ENCODE results near the gene HAPSTR1. TPM values are rescaled to one million over a fixed set of nuclear protein-coding genes. Genes with fewer than 3 reads are reported as not detected.
A peak's percentile ranks its signal among the peaks of the same experiment; 100 is the strongest.

HAPSTR1 gene
- total and polyA plus RNA-seq, 2 of the 8 experiments (the other 6 are each of a cell fraction or from before 2014, with no cell fraction given): 11.9 to 66.1 TPM

GRCh38 chr16:9071377-9071776 lies 20.1 kb upstream of the HAPSTR1 start:
- 83% methylated on average over 9 of the region's 9 CpGs; no CpG with 5 or more reads in 1 of the 2 experiments for WGBS, 2 experiments (ENCODE audit: extremely low coverage in 1 of 2, insufficient coverage in 1 of 2, insufficient read length in 1 of 2, insufficient replicate concordance in 2 of 2, low coverage in 1 of 2, low lambda C conversion rate in 2 of 2, missing lambda C conversion rate in 1 of 2)
- H3K56ac ChIP-seq (replicated peaks; ENCODE audit: insufficient read length, low read depth, low read length): no peak overlapping the region

More at GRCh38 chr16:9071377-9071776, 20.1 kb upstream of the HAPSTR1 start:
- H2BK120ac ChIP-seq (replicated peaks; ENCODE audit: low read depth, low read length): no peak overlapping the region
- DNase-seq (ENCODE audit: low read depth in 1 of 2, low spot score in 2 of 2): no peak
- H3K4me2 ChIP-seq (ENCODE audit: insufficient read depth in 1 of 2, low read depth in 2 of 2, low read length in 2 of 2): no peak overlapping the region
- no peak overlapping the region for H3K4me3 ChIP-seq (ENCODE audit: extremely low read depth in 1 of 4, insufficient read depth in 2 of 4, low read depth in 3 of 4, low read length in 4 of 4)
- H3K36me3 ChIP-seq (ENCODE audit: control insufficient read depth in 2 of 4, insufficient read depth in 4 of 4, low read length in 3 of 4): no peaks in the 10 kb centered on the region
- no peak overlapping the region for H2BK20ac ChIP-seq (ENCODE audit: low read length)
- H2BK15ac ChIP-seq (ENCODE audit: low read length): no peak overlapping the region
- H2AK5ac ChIP-seq (ENCODE audit: low read depth, low read length): no peak overlapping the region
- no peak overlapping the region for H4K91ac ChIP-seq (replicated peaks; ENCODE audit: insufficient read length, low read length)
- no peak overlapping the region for H3K14ac ChIP-seq (ENCODE audit: insufficient read length)
- H4K20me1 ChIP-seq (replicated peaks in 1 of 2; ENCODE audit: control insufficient read depth in 1 of 2, insufficient read depth in 2 of 2, low read length in 2 of 2): no peaks in the 10 kb centered on the region
- no peaks in the 10 kb centered on the region for H3K9me3 ChIP-seq (ENCODE audit: insufficient read depth in 2 of 2, low read depth in 1 of 2, low read length in 1 of 2)
- no peak overlapping the region for H2AFZ ChIP-seq (ENCODE audit: low read length)
- no peak overlapping the region for H3K9ac ChIP-seq (replicated peaks in 1 of 4; ENCODE audit: extremely low read depth in 1 of 4, low read depth in 3 of 4, low read length in 3 of 4)
- H3K27ac ChIP-seq (ENCODE audit: low read depth, low read length): no peak overlapping the region
- H3K4ac ChIP-seq (replicated peaks; ENCODE audit: insufficient read length, low read depth, low read length): no peak overlapping the region
- no peak overlapping the region for H4K8ac ChIP-seq (ENCODE audit: extremely low read depth, insufficient read depth, low read length)
- no peak for FAIRE-seq
- peaks cover 0 to 3% (median 0%) of the 10 kb centered on the region in 4 experiments; a peak in 1 of 7 replicates for H3K4me1 ChIP-seq (replicated peaks in 1 of 4; ENCODE audit: control insufficient read depth in 3 of 4, insufficient read depth in 4 of 4, low read length in 3 of 4)
- no peaks in the 10 kb centered on the region; the same call in 1 of the 2 replicates for H3K23me2 ChIP-seq (ENCODE audit: low read depth, low read length)
- ChIA-PET CTCF (ENCODE audit: partially characterized antibody) (no interaction called here), POLR2A (ENCODE audit: partially characterized antibody) (interaction anchor here (6.2 kb wide), 1 partner anchor 21 kb away, joined by 34 read pairs; the partner anchor contains the start of gene HAPSTR1)
- 0 out of 2 replicates have a peak overlapping the region, but pooled peaks have one; percentile 55 for H2BK12ac ChIP-seq (ENCODE audit: low read depth, low read length)
- no peak overlapping the region for H2BK5ac ChIP-seq (ENCODE audit: low read depth, low read length)
- H3K23ac ChIP-seq (ENCODE audit: insufficient read length): no peak overlapping the region
- no peaks in the 10 kb centered on the region for H3K27me3 ChIP-seq (replicated peaks in 1 of 4; ENCODE audit: control insufficient read depth in 3 of 4, extremely low read depth in 1 of 4, insufficient read depth in 3 of 4, low read length in 3 of 4)
- H3K79me2 ChIP-seq (ENCODE audit: control insufficient read depth in 1 of 2, insufficient read depth in 2 of 2, low read length in 2 of 2): no peaks in the 10 kb centered on the region
- TF ChIP-seq CBX5 (IDR thresholded peaks at IDR 0.05; ENCODE audit: low read depth, low read length): no peak
- TF ChIP-seq MAFK (IDR thresholded peaks at IDR 0.05; ENCODE audit: low read depth, low read length): no peak
- no peak for TF ChIP-seq JUN (IDR thresholded peaks at IDR 0.05; ENCODE audit: low read depth, low read length)
- no peak for TF ChIP-seq ASH2L (IDR thresholded peaks at IDR 0.05; ENCODE audit: low read length)
- no peak for TF ChIP-seq EGR1 (IDR thresholded peaks at IDR 0.05; ENCODE audit: borderline replicate concordance, low read depth, low read length)
- no peak for TF ChIP-seq KDM5A (IDR thresholded peaks at IDR 0.05; ENCODE audit: low read length)
- TF ChIP-seq SIN3A (conservative IDR thresholded peaks at IDR 0.05 in 1 of 2, IDR thresholded peaks at IDR 0.05 in 1 of 2; ENCODE audit: low read depth in 1 of 2, low read length in 2 of 2): no peak
- no peak for TF ChIP-seq SIRT6 (IDR thresholded peaks at IDR 0.05; ENCODE audit: low read length)
- TF ChIP-seq NRF1 (IDR thresholded peaks at IDR 0.05; ENCODE audit: low read depth, low read length): no peak
- TF ChIP-seq EZH2 (IDR thresholded peaks at IDR 0.05; ENCODE audit: low read depth, low read length, severe bottlenecking): no peak
- TF ChIP-seq EP300 (IDR thresholded peaks at IDR 0.05; ENCODE audit: borderline replicate concordance in 1 of 2, low read depth in 2 of 2, low read length in 2 of 2): no peak
- no peak for TF ChIP-seq RAD21 (IDR thresholded peaks at IDR 0.05 in 1 of 2, conservative IDR thresholded peaks at IDR 0.05 in 1 of 2; ENCODE audit: low read depth in 2 of 2, low read length in 2 of 2)
- H4K5ac ChIP-seq (ENCODE audit: insufficient read length, low read depth, low read length): no peak overlapping the region
- no peaks in the 10 kb centered on the region for H3K79me1 ChIP-seq (ENCODE audit: low read depth, low read length)
- H3K18ac ChIP-seq (ENCODE audit: extremely low read depth, low read length): no peak overlapping the region

All from H1 (cell line).